HFF-Myc (cell line): ENCODE measurements around the gene SMIM7.

Source experiments
- DNase-seq: peaks from one replicate; pipeline ENCODE4 v3.0.0-alpha.2; 2011; ENCODE audit warnings: low read depth; ENCODE audit errors: extremely low read depth
- H3K4me3 ChIP-seq: replicated peaks from 2 replicates; pipeline ENCODE4 v1.5.1; 2011; ENCODE audit warnings: low read depth, mild to moderate bottlenecking, control low read depth, low read length
- CTCF ChIP-seq: IDR thresholded peaks from 2 replicates; pipeline ENCODE4 v1.5.1; 2012; ENCODE audit warnings: mild to moderate bottlenecking, low read depth, low read length, control low read depth; ENCODE audit errors: missing control alignments

SMIM7 gene

GRCh38 chr19:16618248-16618647 is 41.7 kb downstream of the SMIM7 start:
- no peak overlapping the region for H3K4me3 ChIP-seq
- TF ChIP-seq CTCF = no peak
- DNase-seq = no peak

DNA sequence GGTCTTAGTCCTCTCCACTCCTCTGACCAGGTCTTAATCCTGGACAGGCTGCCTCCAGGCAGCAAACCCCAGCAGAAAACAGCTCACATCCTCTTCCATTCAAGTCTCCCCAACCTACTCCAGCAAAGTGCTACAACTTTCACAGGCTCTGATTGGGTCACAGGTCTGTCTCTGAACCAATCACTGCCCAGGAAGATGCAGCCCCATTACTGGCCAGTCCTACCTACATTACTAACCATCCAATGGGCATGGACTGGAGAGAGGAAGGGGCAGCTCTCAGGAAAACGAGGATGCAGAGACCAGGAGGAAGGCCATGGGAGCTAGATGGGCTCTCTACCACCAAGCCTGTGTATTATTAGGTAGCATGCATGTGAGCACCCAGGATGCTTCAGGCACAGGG is 44.1 kb downstream of the SMIM7 start:
- TF ChIP-seq CTCF = no peak
- DNase-seq = no peak
- H3K4me3 ChIP-seq = no peak overlapping the region

- H3K4me3 ChIP-seq = no peak overlapping the region
- TF ChIP-seq CTCF = no peak
- DNase-seq = no peak
Observed at GRCh38 chr19:16614941-16615340, 45.0 kb downstream of the SMIM7 start.

- no peak overlapping the region for H3K4me3 ChIP-seq
- no peak for DNase-seq
- TF ChIP-seq CTCF = no peak
Observed at GRCh38 chr19:16613841-16614240, 46.1 kb downstream of the SMIM7 start.

- H3K4me3 ChIP-seq = no peak overlapping the region
- no peak for DNase-seq
- TF ChIP-seq CTCF = no peak
Observed at GRCh38 chr19:16612636-16613035, 47.3 kb downstream of the SMIM7 start.

DNA sequence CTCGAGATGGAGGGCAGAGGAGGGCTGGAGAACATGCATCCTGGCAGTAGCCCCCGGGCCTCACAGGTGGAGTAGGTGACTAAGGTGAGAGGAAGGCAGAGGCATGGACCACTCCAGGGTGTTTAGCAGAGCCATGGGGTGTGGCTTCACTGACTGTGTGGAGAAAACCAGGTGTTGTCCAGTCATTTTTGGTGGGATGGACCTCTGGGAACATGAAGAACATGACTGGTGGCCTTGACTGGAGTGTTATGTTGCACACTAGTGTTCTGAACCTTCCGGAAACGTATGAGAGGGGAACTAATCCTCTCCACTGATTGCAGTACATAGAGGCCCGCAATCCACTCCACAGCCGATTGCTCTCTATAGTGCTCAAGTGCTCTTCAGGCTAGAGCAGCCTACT is 48.8 kb downstream of the SMIM7 start:
- no peak overlapping the region for H3K4me3 ChIP-seq
- DNase-seq = no peak
- TF ChIP-seq CTCF = no peak

- TF ChIP-seq CTCF = no peak
- no peak for DNase-seq
- no peak overlapping the region for H3K4me3 ChIP-seq
Observed at GRCh38 chr19:16609511-16610200, 50.3 kb downstream of the SMIM7 start.
